Karpas-422 (cell line): Measurements from ENCODE around the gene ALX3. TPM values are rescaled to one million over a fixed set of nuclear protein-coding genes. Genes with fewer than 3 reads are reported as not detected.
A peak's percentile ranks its signal among the peaks of the same experiment; 100 is the strongest.

Source experiments
- DNase-seq: peaks from one replicate; pipeline ENCODE4 v3.0.0-alpha.2; 2015
- H2AFZ ChIP-seq: fragments of 200-600 bp; sonication (generic); 2 replicates; pipeline ENCODE4 v1.6.1; 2014; ENCODE audit warnings: antibody characterized with exemption, low read length, mixed read lengths
- H3K27ac ChIP-seq: fragments of 200-600 bp; sonication (generic); 2 replicates; pipeline ENCODE4 v1.5.1; 2014; ENCODE audit warnings: mild to moderate bottlenecking, low read length, moderate library complexity
- H3K27me3 ChIP-seq: fragments of 200-600 bp; sonication (generic); 2 replicates; pipeline ENCODE4 v1.6.1; 2014; ENCODE audit warnings: low read length, mixed read lengths
- H3K36me3 ChIP-seq: fragments of 200-600 bp; sonication (generic); 2 replicates; pipeline ENCODE4 v1.6.1; 2014; ENCODE audit warnings: low read length, mixed read lengths; ENCODE audit not compliant: insufficient read depth
- H3K4me1 ChIP-seq: fragments of 200-600 bp; sonication (generic); 2 replicates; pipeline ENCODE4 v1.6.1; 2014; ENCODE audit warnings: mild to moderate bottlenecking, low read length, mixed read lengths
- H3K4me2 ChIP-seq: fragments of 200-600 bp; sonication (generic); 2 replicates; pipeline ENCODE4 v1.6.1; 2014; ENCODE audit warnings: low read length, low read depth, mild to moderate bottlenecking; ENCODE audit not compliant: poor library complexity, severe bottlenecking
- H3K4me3 ChIP-seq: fragments of 200-600 bp; sonication (generic); 2 replicates; pipeline ENCODE4 v1.5.1; 2014; ENCODE audit warnings: mild to moderate bottlenecking, antibody characterized with exemption, low read length, mixed read lengths
- H3K79me2 ChIP-seq: fragments of 200-600 bp; sonication (generic); 2 replicates; pipeline ENCODE4 v1.6.1; 2014; ENCODE audit warnings: mild to moderate bottlenecking, low read length, mixed read lengths
- H3K9ac ChIP-seq: fragments of 200-600 bp; sonication (generic); 2 replicates; pipeline ENCODE4 v1.6.0; 2014; ENCODE audit warnings: low read length
- H3K9me2 ChIP-seq: fragments of 200-600 bp; sonication (generic), shearing (Covaris generic); replicated peaks from 2 replicates; pipeline ENCODE4 v1.6.0; 2014; ENCODE audit warnings: mild to moderate bottlenecking, low read length, moderate library complexity; ENCODE audit not compliant: insufficient read depth
- H3K9me3 ChIP-seq: fragments of 300-700, 200-600 bp; sonication (generic); 2 replicates; pipeline ENCODE4 v1.6.1; 2014; ENCODE audit warnings: low read length, mixed read lengths
- H4K20me1 ChIP-seq: fragments of 200-600 bp; sonication (generic); 2 replicates; pipeline ENCODE4 v1.6.1; 2014; ENCODE audit warnings: mild to moderate bottlenecking, antibody characterized with exemption, low read length, low read depth; ENCODE audit not compliant: insufficient read depth
- total RNA-seq: library from RNA; depleted of rRNA; stranded (reverse); fragments of >200 nt; shearing (Covaris generic); gene quantifications from 2 replicates; pipeline ENCODE4 v1.2.3, GENCODE V29; 2014; ENCODE audit warnings: low replicate concordance

ALX3 gene
- total RNA-seq, 1 experiment from 2014 or later, result not detected

DNA sequence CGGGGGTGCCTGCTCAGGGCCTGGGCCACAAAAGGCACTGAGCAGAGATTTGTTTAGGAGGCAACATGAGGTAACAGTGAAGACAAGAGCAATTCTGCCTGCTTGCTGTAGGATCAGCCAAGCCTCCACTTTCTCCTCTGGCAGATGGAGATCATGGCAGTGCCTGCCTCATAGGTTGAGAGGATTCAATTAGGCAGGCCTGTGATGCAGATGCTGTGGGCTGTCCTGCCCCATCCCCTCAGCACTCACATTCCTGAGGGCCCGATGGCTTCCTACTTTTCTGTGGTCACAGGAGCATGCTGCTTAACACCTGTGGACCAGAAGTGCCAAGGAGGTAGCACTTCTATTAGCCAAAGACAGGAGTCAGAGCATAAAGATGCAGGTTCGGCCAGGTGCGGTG, 40.6 kb upstream of the ALX3 start:
- no peak overlapping the region for H3K4me3 ChIP-seq
- no peaks in the 10 kb centered on the region for H3K79me2 ChIP-seq
- H3K27ac ChIP-seq, result peak overlapping the region; percentile 80
- H2AFZ ChIP-seq, result no peak overlapping the region
- H3K9me2 ChIP-seq, result no peaks in the 10 kb centered on the region
- DNase-seq, result no peak
- peaks cover 84% of the 10 kb centered on the region for H3K4me1 ChIP-seq
- peak overlapping the region; percentile 45 for H3K9ac ChIP-seq
- no peaks in the 10 kb centered on the region for H4K20me1 ChIP-seq
- no peaks in the 10 kb centered on the region for H3K27me3 ChIP-seq
- H3K36me3 ChIP-seq, result no peaks in the 10 kb centered on the region
- no peaks in the 10 kb centered on the region for H3K9me3 ChIP-seq
- peak overlapping the region; percentile 31 for H3K4me2 ChIP-seq

- no peak overlapping the region for H3K4me2 ChIP-seq
- H3K9me2 ChIP-seq, result no peaks in the 10 kb centered on the region
- no peaks in the 10 kb centered on the region for H3K79me2 ChIP-seq
- H3K4me1 ChIP-seq, result peaks cover 90% of the 10 kb centered on the region
- H3K27ac ChIP-seq, result peak overlapping the region; percentile 80
- H3K9ac ChIP-seq, result peak overlapping the region; percentile 62
- H2AFZ ChIP-seq, result no peak overlapping the region
- no peaks in the 10 kb centered on the region for H3K36me3 ChIP-seq
- DNase-seq, result no peak
- H3K9me3 ChIP-seq, result no peaks in the 10 kb centered on the region
- H3K4me3 ChIP-seq, result no peak overlapping the region
- H4K20me1 ChIP-seq, result no peaks in the 10 kb centered on the region
- no peaks in the 10 kb centered on the region for H3K27me3 ChIP-seq
These were observed 37.5 kb upstream of the ALX3 start for GRCh38 chr1:110107867-110108469.

DNA sequence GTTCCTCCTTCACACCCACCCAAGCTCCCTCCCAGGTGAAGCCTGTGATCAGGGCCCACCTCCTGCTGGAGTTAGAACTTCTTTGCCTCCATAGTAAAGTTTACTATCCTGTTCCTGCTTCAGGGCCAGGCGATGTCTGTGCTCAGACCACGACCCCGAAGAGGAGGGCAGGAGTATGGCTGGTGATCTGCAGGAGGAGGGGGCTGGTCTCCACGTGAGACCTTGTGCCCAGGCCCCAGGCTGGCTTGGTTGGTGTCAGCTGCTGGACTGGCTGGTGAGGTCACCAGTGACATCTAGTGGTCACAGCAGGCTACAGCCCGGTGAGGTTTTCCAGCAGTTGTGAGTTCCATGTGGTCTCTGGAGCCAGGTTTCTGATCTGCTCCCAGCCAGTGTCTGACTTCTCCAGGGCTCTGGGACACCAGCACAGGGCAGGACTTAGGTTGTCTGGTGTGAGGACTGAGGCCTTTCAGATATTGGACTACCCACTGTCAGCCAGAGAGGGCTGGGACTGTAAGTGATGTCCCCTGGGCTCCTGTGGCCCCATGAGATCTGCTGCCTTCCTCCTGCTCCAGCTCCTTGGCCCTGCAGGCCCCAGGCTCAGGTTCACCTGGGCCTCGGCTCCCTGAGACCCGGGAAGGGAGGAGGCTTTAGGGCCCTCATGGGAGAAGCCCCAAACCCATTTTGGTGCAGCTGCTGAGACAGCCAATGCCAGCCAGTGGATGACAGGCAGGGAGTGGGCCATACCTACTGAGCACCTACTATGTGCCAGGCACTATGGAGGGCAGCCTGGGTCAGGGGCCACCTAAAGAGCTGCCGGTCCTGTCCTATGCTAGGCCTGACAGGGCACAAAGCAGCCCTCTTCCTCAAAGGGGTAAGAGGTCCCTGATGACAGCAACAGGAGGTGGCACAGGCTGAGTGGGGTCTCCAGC, 35.8 kb upstream of the ALX3 start:
- no peaks in the 10 kb centered on the region for H3K9me3 ChIP-seq
- H3K4me1 ChIP-seq, result peaks cover 91% of the 10 kb centered on the region
- no peaks in the 10 kb centered on the region for H4K20me1 ChIP-seq
- H3K4me2 ChIP-seq, result no peak overlapping the region
- no peaks in the 10 kb centered on the region for H3K27me3 ChIP-seq
- H3K36me3 ChIP-seq, result no peaks in the 10 kb centered on the region
- H3K9me2 ChIP-seq, result no peaks in the 10 kb centered on the region
- no peak overlapping the region for H3K4me3 ChIP-seq
- no peak overlapping the region for H2AFZ ChIP-seq
- peak overlapping the region; percentile 80 for H3K27ac ChIP-seq
- peak; percentile 85 for DNase-seq
- H3K9ac ChIP-seq, result peak overlapping the region; percentile 41
- H3K79me2 ChIP-seq, result no peaks in the 10 kb centered on the region

GRCh38 chr1:110102081-110102480, 31.6 kb upstream of the ALX3 start:
- peak; percentile 47 for DNase-seq
- Histone ChIP-seq H4K20me1 (no peaks in the 10 kb centered on the region), H3K36me3 (no peaks in the 10 kb centered on the region), H3K9ac (peak overlapping the region; percentile 51; the same call in 1 of the 2 replicates), H2AFZ (no peak overlapping the region), H3K4me1 (peaks cover 66% of the 10 kb centered on the region), H3K4me3 (no peak overlapping the region), H3K9me2 (no peaks in the 10 kb centered on the region), H3K27ac (peak overlapping the region; percentile 50), H3K9me3 (no peaks in the 10 kb centered on the region), H3K4me2 (no peak overlapping the region), H3K27me3 (no peaks in the 10 kb centered on the region), H3K79me2 (no peaks in the 10 kb centered on the region)

- Histone ChIP-seq H3K4me1 (peaks cover 57% of the 10 kb centered on the region), H4K20me1 (no peaks in the 10 kb centered on the region), H3K79me2 (no peaks in the 10 kb centered on the region), H2AFZ (no peak overlapping the region), H3K9ac (no peak overlapping the region), H3K4me2 (no peak overlapping the region), H3K36me3 (no peaks in the 10 kb centered on the region), H3K27me3 (no peaks in the 10 kb centered on the region), H3K27ac (no peak overlapping the region; the same call in 1 of the 2 replicates), H3K9me3 (no peaks in the 10 kb centered on the region), H3K9me2 (no peaks in the 10 kb centered on the region), H3K4me3 (no peak overlapping the region)
- no peak for DNase-seq
These were observed 29.9 kb upstream of the ALX3 start for GRCh38 chr1:110100335-110100734.

DNA sequence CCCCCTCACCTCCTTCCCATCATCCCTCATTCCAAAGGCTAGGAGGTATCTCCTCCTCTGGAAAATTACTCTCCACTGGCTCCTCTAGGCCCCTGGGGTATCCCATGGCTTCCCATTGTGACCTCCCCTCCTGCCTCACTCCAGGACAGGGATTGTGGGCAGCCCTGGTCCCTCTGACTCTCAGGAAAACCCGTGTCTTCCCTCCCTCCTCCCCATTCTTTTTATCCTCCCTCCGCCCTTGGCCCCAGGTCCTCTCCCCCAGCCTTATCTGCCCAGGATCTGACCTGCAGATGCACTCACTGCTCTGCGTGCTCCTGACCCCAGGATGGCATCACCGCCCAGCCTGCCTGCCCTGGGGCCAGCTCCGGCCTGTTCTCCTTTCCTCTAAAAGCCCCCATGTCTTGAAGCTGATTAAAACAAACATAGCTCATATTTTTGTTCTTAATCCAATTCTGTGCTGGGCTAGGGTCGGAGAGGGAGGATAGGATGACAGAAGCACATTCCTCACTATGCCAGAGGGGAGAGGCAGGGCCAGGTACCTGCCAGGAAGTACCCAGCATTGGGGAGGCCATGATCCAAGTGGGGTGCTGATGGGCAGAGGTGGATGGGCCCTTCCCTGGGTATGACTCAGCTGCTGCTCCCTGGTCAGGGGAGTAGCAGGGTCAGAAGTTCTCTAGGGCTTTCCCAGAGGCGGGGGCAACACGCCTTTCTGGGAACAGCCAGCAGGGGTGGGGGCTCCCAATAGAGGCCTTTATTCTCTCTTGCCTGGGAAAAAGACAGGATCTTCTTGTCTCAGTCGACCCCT, 28.0 kb upstream of the ALX3 start:
- DNase-seq, result no peak
- H3K9me3 ChIP-seq, result no peaks in the 10 kb centered on the region
- no peaks in the 10 kb centered on the region for H3K36me3 ChIP-seq
- H3K9ac ChIP-seq, result no peak overlapping the region
- no peak overlapping the region for H3K4me2 ChIP-seq
- H3K4me3 ChIP-seq, result no peak overlapping the region
- H2AFZ ChIP-seq, result no peak overlapping the region
- H3K79me2 ChIP-seq, result no peaks in the 10 kb centered on the region
- H3K27ac ChIP-seq, result no peak overlapping the region
- no peaks in the 10 kb centered on the region for H3K27me3 ChIP-seq
- no peaks in the 10 kb centered on the region for H3K9me2 ChIP-seq
- H4K20me1 ChIP-seq, result no peaks in the 10 kb centered on the region
- peaks cover 63% of the 10 kb centered on the region for H3K4me1 ChIP-seq

- no peak overlapping the region for H2AFZ ChIP-seq
- no peak overlapping the region for H3K27ac ChIP-seq
- peaks cover 63% of the 10 kb centered on the region for H3K4me1 ChIP-seq
- no peak overlapping the region for H3K9ac ChIP-seq
- no peak overlapping the region for H3K4me2 ChIP-seq
- H3K4me3 ChIP-seq, result no peak overlapping the region
- H3K9me2 ChIP-seq, result no peaks in the 10 kb centered on the region
- no peaks in the 10 kb centered on the region for H3K79me2 ChIP-seq
- no peaks in the 10 kb centered on the region for H3K27me3 ChIP-seq
- no peaks in the 10 kb centered on the region for H3K36me3 ChIP-seq
- no peaks in the 10 kb centered on the region for H3K9me3 ChIP-seq
- DNase-seq, result no peak
- H4K20me1 ChIP-seq, result no peaks in the 10 kb centered on the region
These were observed 27.2 kb upstream of the ALX3 start for GRCh38 chr1:110097507-110098221.
